Suprapubic skin (tissue), 3 donors: ENCODE results near the gene HNF1B.

Experiments used
- POLR2A ChIP-seq, 2 donors: fragments of 450-650 bp; IDR thresholded peaks; one replicate each; pipeline ENCODE4 v1.6.1; 2017; ENCODE audit warnings: antibody characterized with exemption in 2 of 2, mild to moderate bottlenecking in 2 of 2, moderate library complexity in 2 of 2
- TF ChIP-seq, protein P1 (sequence below), 2 donors: fragments of 200-600 bp in 1 of 2; fragments of 450-650 bp in 1 of 2; sonication (generic) in 1 of 2; IDR thresholded peaks; one replicate each; pipeline ENCODE4 v1.5.1; 2016 to 2019; ENCODE audit warnings: antibody characterized with exemption in 2 of 2, mild to moderate bottlenecking in 1 of 2, moderate library complexity in 1 of 2

DNA sequence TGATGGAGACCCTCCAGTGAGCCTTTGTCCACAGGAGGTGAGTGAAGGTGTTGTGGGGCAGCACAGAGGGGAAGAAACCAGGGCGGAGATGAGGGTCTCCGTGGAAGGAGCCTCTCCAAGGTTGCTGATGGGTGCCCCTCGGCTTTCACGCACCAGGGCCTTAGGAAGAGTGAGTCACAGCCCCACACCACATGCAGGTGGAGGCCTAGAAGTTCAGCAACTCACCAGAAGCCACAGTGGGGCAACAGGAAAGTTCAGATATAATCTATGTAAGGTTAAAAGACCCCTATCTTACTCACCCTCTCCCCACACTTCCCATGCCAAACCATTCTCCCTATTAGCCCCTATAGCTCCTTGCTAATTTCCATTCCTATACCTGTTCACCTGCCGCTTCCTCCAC lies 9.5 kb upstream of the HNF1B start:
- TF ChIP-seq, protein P1, sequence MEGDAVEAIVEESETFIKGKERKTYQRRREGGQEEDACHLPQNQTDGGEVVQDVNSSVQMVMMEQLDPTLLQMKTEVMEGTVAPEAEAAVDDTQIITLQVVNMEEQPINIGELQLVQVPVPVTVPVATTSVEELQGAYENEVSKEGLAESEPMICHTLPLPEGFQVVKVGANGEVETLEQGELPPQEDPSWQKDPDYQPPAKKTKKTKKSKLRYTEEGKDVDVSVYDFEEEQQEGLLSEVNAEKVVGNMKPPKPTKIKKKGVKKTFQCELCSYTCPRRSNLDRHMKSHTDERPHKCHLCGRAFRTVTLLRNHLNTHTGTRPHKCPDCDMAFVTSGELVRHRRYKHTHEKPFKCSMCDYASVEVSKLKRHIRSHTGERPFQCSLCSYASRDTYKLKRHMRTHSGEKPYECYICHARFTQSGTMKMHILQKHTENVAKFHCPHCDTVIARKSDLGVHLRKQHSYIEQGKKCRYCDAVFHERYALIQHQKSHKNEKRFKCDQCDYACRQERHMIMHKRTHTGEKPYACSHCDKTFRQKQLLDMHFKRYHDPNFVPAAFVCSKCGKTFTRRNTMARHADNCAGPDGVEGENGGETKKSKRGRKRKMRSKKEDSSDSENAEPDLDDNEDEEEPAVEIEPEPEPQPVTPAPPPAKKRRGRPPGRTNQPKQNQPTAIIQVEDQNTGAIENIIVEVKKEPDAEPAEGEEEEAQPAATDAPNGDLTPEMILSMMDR (IDR thresholded peaks at IDR 0.05) = no peak
- TF ChIP-seq POLR2A (IDR thresholded peaks at IDR 0.05) = no peak
